GM23338 (cell line): ENCODE results near the gene OSGIN1. TPM values are rescaled to one million over a fixed set of nuclear protein-coding genes. Genes with fewer than 3 reads are reported as not detected.

Source experiments
- ATAC-seq: fragments of 200-7000 bp; cut with Tn5 transposase; 3 replicates; pipeline ENCODE4 v1.9.1; 2020
- DNase-seq: peaks from one replicate; pipeline ENCODE4 v3.0.0-alpha.2; 2015; ENCODE audit warnings: low spot score
- H2AFZ ChIP-seq: fragments of 200-600 bp; sonication (generic); 2 replicates; pipeline ENCODE4 v1.8.0; 2016; ENCODE audit warnings: antibody characterized with exemption, mild to moderate bottlenecking, moderate library complexity
- H3F3A ChIP-seq: fragments of 200-600 bp; sonication (generic); replicated peaks from 2 replicates; pipeline ENCODE4 v1.8.0; 2017; ENCODE audit warnings: antibody characterized with exemption, mixed run types, low read depth
- H3K27ac ChIP-seq: fragments of 200-600 bp; sonication (generic); 2 replicates; pipeline ENCODE4 v1.6.1; 2016; ENCODE audit warnings: low read depth
- H3K27me3 ChIP-seq: fragments of 200-600 bp; sonication (generic); 2 replicates; pipeline ENCODE4 v1.8.0; 2016; ENCODE audit warnings: mild to moderate bottlenecking, mixed run types, moderate library complexity; ENCODE audit not compliant: insufficient read depth
- H3K36me3 ChIP-seq: fragments of 200-600 bp; sonication (generic); 2 replicates; pipeline ENCODE4 v1.8.0; 2016; ENCODE audit warnings: mild to moderate bottlenecking; ENCODE audit not compliant: insufficient read depth
- H3K4me1 ChIP-seq: fragments of 200-600 bp; sonication (generic); 2 replicates; pipeline ENCODE4 v1.8.0; 2016; ENCODE audit warnings: mild to moderate bottlenecking, moderate library complexity; ENCODE audit not compliant: insufficient read depth
- H3K4me2 ChIP-seq: fragments of 200-600 bp; sonication (generic); 2 replicates; pipeline ENCODE4 v1.7.1; 2017; ENCODE audit warnings: mixed run types
- H3K4me3 ChIP-seq: fragments of 200-600 bp; sonication (generic); 2 replicates; pipeline ENCODE4 v1.6.1; 2016; ENCODE audit warnings: mixed run types
- H3K79me2 ChIP-seq: fragments of 200-600 bp; sonication (generic); replicated peaks from 2 replicates; pipeline ENCODE4 v1.8.0; 2017; ENCODE audit warnings: mild to moderate bottlenecking; ENCODE audit not compliant: insufficient read depth
- H3K9me2 ChIP-seq: fragments of 200-600 bp; sonication (generic); 2 replicates; pipeline ENCODE4 v1.8.0; 2017; ENCODE audit not compliant: insufficient read depth
- H4K20me1 ChIP-seq: fragments of 200-600 bp; sonication (generic); replicated peaks from 2 replicates; pipeline ENCODE4 v1.8.0; 2017; ENCODE audit warnings: mild to moderate bottlenecking; ENCODE audit not compliant: insufficient read depth
- H3K27ac Mint-ChIP-seq: 2 replicates; pipeline ENCODE4 v1.8.0; 2020; ENCODE audit warnings: inconsistent platforms, mild to moderate bottlenecking, moderate library complexity, mixed read lengths
- H3K27me3 Mint-ChIP-seq: 3 replicates; pipeline ENCODE4 v1.8.0; 2022; ENCODE audit warnings: low read depth, mild to moderate bottlenecking, moderate library complexity, mixed read lengths, inconsistent platforms; ENCODE audit not compliant: insufficient read depth, poor library complexity
- H3K36me3 Mint-ChIP-seq: 3 replicates; pipeline ENCODE4 v1.8.0; 2021; ENCODE audit warnings: low read depth, mild to moderate bottlenecking, inconsistent platforms, moderate library complexity, mixed read lengths
- H3K4me1 Mint-ChIP-seq: 3 replicates; pipeline ENCODE4 v1.8.0; 2020; ENCODE audit warnings: mild to moderate bottlenecking, inconsistent platforms, mixed read lengths
- H3K4me3 Mint-ChIP-seq: 3 replicates; pipeline ENCODE4 v1.8.0; 2021; ENCODE audit warnings: moderate library complexity, mild to moderate bottlenecking, inconsistent platforms, mixed read lengths
- H3K9me3 Mint-ChIP-seq: 3 replicates; pipeline ENCODE4 v1.8.0; 2020; ENCODE audit warnings: moderate library complexity, mild to moderate bottlenecking, inconsistent platforms, mixed read lengths
- EZH2phosphoT487 ChIP-seq: fragments of 200-600 bp; sonication (generic); IDR thresholded peaks from one replicate; pipeline ENCODE4 v1.8.1; 2018; ENCODE audit warnings: antibody characterized with exemption; ENCODE audit not compliant: unreplicated experiment
- ZNF114 ChIP-seq: fragments of 250-450 bp; sonication (Bioruptor Pico); IDR thresholded peaks from 2 replicates; pipeline ENCODE4 v1.5.0; 2020; ENCODE audit warnings: mild to moderate bottlenecking, moderate library complexity
- polyA plus RNA-seq: library from polyadenylated mRNA; unstranded; fragments of >200 nt; fragmentation: Nextera tagmentation; extraction: Ambion mirVana; gene quantifications from 2 replicates; pipeline ENCODE4 v1.2.1, GENCODE V29; 2016
- total RNA-seq: library from RNA; depleted of rRNA; stranded (reverse); fragments of >200 nt; shearing (Covaris generic); gene quantifications from 2 replicates; pipeline ENCODE4 v1.2.3, GENCODE V29; 2014
- TF ChIP-seq, protein P1 (sequence below), 2 experiments: fragments of 200-600 bp in 1 of 2; sonication (generic) in 1 of 2; conservative IDR thresholded peaks; 2 replicates each; pipeline versions ENCODE4 v1.5.1 to v1.6.1; 2016 to 2017; ENCODE audit warnings: antibody characterized with exemption in 2 of 2, low read depth in 2 of 2, mild to moderate bottlenecking in 2 of 2, moderate library complexity in 1 of 2
- TF ChIP-seq, protein P2 (sequence below): fragments of 250-450 bp; sonication (Bioruptor Pico); IDR thresholded peaks from 2 replicates; pipeline ENCODE4 v1.5.0; 2020; ENCODE audit warnings: mild to moderate bottlenecking, moderate library complexity

The OSGIN1 gene
- total and polyA plus RNA-seq, 2 experiments from 2014 or later: 0.32 to 1.6 TPM

DNA sequence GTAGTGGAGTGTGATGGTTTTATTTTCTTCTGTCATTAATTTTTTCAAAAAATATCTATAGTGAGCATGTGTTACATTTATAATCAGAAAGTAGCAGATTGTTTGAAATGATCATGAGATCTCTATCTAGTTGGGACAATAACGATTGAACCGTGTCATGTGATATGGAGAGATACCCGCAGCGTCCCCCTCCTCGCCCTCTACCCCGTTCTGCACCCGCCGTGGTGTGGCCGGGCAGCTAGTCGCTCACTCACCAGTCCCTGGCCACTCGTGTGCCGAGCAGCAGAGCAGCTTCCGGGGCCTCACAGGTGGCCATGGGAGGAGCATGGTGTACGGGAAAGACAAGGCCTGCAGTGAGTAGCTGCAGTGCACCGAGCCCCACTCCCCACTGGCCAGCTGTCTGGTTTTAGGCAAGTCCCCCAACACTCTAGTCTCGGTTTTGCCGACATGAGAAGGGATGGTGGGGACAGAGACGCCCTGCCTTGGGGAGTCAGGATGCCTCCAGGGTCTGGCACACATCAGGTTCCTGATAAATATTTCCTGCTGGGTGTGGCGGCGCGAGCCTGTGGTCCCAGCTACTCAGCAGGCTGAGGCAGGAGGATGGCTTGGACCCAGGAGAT, 38.8 kb upstream of the OSGIN1 start:
- no peak overlapping the region for H3K4me3 Mint-ChIP-seq
- H3K4me1 Mint-ChIP-seq: peaks cover 2% of the 10 kb centered on the region; the same call in 1 of the 3 replicates
- no peak overlapping the region for H3K4me3 ChIP-seq
- no peaks in the 10 kb centered on the region for H3K79me2 ChIP-seq
- peaks cover 13% of the 10 kb centered on the region for H3K9me3 Mint-ChIP-seq
- peaks cover 12% of the 10 kb centered on the region; the same call in 1 of the 2 replicates for H3F3A ChIP-seq
- H3K9me2 ChIP-seq: no peaks in the 10 kb centered on the region
- ATAC-seq (no peak), DNase-seq (no peak)
- H3K27me3 ChIP-seq: no peaks in the 10 kb centered on the region
- H3K36me3 ChIP-seq: peaks cover 10% of the 10 kb centered on the region; the same call in 1 of the 2 replicates
- H2AFZ ChIP-seq: no peak overlapping the region
- no peak overlapping the region for H3K4me2 ChIP-seq
- no peak overlapping the region for H3K27ac Mint-ChIP-seq
- no peaks in the 10 kb centered on the region; the same call in 1 of the 2 replicates for H4K20me1 ChIP-seq
- no peak for TF ChIP-seq ZNF114 (CRISPR knock-in tag)
- TF ChIP-seq, protein P1, sequence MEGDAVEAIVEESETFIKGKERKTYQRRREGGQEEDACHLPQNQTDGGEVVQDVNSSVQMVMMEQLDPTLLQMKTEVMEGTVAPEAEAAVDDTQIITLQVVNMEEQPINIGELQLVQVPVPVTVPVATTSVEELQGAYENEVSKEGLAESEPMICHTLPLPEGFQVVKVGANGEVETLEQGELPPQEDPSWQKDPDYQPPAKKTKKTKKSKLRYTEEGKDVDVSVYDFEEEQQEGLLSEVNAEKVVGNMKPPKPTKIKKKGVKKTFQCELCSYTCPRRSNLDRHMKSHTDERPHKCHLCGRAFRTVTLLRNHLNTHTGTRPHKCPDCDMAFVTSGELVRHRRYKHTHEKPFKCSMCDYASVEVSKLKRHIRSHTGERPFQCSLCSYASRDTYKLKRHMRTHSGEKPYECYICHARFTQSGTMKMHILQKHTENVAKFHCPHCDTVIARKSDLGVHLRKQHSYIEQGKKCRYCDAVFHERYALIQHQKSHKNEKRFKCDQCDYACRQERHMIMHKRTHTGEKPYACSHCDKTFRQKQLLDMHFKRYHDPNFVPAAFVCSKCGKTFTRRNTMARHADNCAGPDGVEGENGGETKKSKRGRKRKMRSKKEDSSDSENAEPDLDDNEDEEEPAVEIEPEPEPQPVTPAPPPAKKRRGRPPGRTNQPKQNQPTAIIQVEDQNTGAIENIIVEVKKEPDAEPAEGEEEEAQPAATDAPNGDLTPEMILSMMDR (conservative IDR thresholded peaks at IDR 0.05; ENCODE audit: low read depth in 2 of 2): no peak
- TF ChIP-seq, protein P2, sequence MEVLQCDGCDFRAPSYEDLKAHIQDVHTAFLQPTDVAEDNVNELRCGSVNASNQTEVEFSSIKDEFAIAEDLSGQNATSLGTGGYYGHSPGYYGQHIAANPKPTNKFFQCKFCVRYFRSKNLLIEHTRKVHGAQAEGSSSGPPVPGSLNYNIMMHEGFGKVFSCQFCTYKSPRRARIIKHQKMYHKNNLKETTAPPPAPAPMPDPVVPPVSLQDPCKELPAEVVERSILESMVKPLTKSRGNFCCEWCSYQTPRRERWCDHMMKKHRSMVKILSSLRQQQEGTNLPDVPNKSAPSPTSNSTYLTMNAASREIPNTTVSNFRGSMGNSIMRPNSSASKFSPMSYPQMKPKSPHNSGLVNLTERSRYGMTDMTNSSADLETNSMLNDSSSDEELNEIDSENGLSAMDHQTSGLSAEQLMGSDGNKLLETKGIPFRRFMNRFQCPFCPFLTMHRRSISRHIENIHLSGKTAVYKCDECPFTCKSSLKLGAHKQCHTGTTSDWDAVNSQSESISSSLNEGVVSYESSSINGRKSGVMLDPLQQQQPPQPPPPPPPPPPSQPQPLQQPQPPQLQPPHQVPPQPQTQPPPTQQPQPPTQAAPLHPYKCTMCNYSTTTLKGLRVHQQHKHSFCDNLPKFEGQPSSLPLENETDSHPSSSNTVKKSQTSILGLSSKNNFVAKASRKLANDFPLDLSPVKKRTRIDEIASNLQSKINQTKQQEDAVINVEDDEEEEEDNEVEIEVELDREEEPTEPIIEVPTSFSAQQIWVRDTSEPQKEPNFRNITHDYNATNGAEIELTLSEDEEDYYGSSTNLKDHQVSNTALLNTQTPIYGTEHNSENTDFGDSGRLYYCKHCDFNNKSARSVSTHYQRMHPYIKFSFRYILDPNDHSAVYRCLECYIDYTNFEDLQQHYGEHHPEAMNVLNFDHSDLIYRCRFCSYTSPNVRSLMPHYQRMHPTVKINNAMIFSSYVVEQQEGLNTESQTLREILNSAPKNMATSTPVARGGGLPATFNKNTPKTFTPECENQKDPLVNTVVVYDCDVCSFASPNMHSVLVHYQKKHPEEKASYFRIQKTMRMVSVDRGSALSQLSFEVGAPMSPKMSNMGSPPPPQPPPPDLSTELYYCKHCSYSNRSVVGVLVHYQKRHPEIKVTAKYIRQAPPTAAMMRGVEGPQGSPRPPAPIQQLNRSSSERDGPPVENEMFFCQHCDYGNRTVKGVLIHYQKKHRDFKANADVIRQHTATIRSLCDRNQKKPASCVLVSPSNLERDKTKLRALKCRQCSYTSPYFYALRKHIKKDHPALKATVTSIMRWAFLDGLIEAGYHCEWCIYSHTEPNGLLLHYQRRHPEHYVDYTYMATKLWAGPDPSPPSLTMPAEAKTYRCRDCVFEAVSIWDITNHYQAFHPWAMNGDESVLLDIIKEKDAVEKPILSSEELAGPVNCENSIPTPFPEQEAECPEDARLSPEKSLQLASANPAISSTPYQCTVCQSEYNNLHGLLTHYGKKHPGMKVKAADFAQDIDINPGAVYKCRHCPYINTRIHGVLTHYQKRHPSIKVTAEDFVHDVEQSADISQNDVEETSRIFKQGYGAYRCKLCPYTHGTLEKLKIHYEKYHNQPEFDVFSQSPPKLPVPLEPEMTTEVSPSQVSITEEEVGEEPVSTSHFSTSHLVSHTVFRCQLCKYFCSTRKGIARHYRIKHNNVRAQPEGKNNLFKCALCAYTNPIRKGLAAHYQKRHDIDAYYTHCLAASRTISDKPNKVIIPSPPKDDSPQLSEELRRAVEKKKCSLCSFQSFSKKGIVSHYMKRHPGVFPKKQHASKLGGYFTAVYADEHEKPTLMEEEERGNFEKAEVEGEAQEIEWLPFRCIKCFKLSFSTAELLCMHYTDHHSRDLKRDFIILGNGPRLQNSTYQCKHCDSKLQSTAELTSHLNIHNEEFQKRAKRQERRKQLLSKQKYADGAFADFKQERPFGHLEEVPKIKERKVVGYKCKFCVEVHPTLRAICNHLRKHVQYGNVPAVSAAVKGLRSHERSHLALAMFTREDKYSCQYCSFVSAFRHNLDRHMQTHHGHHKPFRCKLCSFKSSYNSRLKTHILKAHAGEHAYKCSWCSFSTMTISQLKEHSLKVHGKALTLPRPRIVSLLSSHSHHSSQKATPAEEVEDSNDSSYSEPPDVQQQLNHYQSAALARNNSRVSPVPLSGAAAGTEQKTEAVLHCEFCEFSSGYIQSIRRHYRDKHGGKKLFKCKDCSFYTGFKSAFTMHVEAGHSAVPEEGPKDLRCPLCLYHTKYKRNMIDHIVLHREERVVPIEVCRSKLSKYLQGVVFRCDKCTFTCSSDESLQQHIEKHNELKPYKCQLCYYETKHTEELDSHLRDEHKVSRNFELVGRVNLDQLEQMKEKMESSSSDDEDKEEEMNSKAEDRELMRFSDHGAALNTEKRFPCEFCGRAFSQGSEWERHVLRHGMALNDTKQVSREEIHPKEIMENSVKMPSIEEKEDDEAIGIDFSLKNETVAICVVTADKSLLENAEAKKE: no peak
- TF ChIP-seq EZH2phosphoT487: no peak
- H3K36me3 Mint-ChIP-seq: peaks cover 83% of the 10 kb centered on the region
- H3K27ac ChIP-seq: no peak overlapping the region
- peaks cover 11% of the 10 kb centered on the region for H3K27me3 Mint-ChIP-seq
- H3K4me1 ChIP-seq: no peaks in the 10 kb centered on the region
